NCI-H1436 treated with DMSO at 0.1 percent for 48 hours (cell line): Measurements from ENCODE around the gene PDZD4.

Source experiments
- DNase-seq: peaks from one replicate; lab custom pipeline; 2025; lab: John Stamatoyannopoulos, UW

PDZD4 gene, protein sequence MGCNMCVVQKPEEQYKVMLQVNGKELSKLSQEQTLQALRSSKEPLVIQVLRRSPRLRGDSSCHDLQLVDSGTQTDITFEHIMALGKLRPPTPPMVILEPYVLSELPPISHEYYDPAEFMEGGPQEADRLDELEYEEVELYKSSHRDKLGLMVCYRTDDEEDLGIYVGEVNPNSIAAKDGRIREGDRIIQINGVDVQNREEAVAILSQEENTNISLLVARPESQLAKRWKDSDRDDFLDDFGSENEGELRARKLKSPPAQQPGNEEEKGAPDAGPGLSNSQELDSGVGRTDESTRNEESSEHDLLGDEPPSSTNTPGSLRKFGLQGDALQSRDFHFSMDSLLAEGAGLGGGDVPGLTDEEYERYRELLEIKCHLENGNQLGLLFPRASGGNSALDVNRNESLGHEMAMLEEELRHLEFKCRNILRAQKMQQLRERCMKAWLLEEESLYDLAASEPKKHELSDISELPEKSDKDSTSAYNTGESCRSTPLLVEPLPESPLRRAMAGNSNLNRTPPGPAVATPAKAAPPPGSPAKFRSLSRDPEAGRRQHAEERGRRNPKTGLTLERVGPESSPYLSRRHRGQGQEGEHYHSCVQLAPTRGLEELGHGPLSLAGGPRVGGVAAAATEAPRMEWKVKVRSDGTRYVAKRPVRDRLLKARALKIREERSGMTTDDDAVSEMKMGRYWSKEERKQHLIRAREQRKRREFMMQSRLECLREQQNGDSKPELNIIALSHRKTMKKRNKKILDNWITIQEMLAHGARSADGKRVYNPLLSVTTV

GRCh38 chrX:153829799-153830639, at the start of gene PDZD4:
Gene PDZD4 (minus strand): TSS chrX:153830544. CDS start chrX:153830298, 246 bp downstream.
- no peak for DNase-seq

- DNase-seq: no peak
Measured at GRCh38 chrX:153879741-153880439, 49.5 kb upstream of the PDZD4 start.

DNA sequence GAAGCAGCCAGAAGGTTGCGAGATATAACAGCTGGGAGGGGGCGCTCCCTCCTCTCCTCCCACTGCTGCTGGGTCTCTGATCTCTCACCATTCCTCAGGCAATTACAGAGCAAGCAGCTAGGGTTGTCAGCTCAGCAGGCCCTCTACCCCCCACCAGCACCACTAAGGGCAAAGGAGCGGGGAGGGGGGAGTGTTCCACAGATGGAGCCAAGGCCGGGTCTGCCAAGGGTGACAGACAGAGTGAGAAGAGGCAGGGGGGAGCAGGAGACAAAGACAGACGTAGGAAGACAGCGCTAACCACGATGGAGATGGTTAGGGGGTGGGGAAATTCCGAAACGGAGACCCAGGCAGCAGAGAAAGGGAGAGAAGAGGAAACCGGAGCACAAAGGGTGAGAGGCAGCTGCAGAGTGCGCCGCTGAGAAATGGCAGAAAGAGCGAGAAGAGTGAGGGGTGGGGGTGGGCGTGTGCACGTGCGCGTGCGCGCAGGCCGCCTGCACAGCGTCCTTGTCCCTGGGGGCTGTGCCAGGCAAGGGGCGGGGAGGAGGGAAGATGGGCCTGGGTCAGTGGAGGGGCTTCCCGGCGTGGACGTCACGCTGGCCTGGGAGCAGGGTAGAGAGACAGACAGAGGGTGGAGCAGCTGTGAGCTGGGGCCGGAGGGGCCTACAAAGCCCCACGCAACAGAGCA, 48.8 kb upstream of the PDZD4 start:
- peak; percentile 16 for DNase-seq

DNA sequence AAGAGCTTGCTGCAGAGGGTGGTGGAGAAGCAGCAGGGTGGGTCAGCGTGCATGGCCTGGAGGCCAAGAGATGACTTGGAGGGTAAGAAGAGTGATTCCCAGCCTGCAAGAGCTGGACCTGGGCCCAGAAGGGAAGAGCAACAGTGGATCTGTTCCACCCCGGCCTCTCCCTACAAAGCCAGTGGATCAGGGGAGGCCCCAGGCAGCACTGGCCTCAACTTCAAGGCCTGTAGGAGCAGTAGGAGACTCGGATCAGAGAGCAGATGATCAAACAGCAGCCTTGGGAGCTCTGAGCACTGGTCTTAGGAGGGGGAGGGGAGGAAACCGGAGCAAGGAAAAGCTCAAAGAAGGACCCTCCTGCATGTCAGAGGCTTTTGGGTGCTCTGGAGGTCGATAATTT, 48.0 kb upstream of the PDZD4 start:
- DNase-seq: no peak

DNA sequence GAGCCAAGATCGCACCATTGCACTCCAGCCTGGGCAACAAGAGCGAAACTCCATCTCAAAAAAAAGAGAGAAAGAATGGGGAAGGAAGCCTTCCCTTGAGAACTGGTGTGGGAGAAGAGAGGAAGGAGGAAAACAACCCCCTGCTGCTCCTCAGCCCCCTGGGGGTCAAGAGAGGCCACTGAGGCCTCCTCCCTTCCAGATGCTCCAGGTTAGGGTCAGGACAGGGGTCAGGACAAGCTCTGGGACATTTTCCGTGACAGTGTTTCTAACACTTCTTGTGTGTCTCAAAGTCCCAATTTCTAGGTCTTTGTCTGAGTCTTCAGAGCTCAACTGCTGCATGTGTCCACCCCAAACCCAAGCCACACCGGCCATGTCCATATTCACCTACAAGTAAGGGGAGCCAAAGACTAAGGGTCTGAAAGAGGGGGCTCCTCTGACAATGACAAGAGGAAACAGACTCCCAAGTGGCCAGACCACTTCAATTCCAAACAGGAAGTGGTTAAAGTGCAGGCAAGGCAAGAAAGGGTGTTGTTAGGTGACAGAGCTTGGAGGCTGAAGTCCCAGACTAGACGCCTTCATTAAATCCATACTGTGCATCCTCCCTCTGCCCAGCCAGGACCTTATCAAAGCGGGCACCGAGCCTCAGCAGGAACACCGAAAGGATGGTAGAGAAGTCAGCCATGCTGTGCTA, 47.4 kb upstream of the PDZD4 start:
- no peak for DNase-seq

GRCh38 chrX:153876112-153876491, 45.8 kb upstream of the PDZD4 start:
- no peak for DNase-seq

DNA sequence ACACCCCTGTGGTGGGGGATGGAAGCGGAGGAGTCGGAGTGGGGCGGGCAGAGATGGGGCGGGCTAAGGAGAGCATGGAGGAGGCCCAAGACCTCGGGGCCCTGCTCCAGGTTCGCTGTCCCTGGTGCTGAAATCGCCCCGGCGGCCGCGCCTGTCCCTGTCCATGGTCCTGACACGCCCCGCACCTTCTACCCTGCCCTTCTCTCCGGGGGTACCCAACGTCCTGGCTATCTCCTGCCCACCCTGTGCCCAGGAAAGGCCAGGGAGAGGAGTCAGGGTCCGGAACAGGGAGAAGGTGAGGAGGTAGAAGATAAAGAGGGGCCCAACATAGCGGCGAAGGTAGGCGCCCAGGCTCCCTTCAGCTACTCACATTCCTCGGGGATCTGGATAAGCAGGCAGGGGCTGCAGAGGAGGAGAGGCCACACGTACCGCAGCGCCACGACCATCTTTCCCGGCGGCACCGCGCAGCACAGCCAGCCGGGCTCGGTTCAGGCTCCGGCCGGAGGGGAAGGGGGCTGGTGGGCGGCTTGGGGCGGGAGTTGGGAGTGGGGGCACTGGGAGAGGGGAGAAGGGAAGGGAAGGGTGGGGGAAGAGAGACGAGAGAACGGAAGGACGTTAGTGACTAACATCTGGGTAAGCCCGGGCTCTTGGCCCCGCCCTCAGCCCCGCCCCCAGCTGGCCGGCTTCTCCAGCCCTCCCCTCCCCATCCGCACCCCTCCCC, 45.2 kb upstream of the PDZD4 start:
- no peak for DNase-seq

GRCh38 chrX:153874366-153875125, 44.2 kb upstream of the PDZD4 start:
- DNase-seq: no peak

DNA sequence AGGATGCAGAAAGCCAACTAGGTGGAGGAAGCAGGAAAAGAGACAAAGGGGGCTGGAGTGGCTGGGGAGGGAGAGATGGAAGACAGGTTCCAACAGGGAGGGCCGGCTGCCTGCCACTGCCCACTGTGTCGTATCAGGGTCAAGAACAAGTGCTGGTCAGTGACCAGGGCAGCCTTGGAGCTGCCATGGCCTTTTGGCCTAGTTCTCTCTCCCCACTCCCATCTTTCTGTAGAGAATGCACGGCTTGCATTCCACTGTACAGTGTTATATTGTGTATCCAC, 43.7 kb upstream of the PDZD4 start:
- DNase-seq: no peak

GRCh38 chrX:153873282-153874084, 43.1 kb upstream of the PDZD4 start:
- no peak for DNase-seq

DNA sequence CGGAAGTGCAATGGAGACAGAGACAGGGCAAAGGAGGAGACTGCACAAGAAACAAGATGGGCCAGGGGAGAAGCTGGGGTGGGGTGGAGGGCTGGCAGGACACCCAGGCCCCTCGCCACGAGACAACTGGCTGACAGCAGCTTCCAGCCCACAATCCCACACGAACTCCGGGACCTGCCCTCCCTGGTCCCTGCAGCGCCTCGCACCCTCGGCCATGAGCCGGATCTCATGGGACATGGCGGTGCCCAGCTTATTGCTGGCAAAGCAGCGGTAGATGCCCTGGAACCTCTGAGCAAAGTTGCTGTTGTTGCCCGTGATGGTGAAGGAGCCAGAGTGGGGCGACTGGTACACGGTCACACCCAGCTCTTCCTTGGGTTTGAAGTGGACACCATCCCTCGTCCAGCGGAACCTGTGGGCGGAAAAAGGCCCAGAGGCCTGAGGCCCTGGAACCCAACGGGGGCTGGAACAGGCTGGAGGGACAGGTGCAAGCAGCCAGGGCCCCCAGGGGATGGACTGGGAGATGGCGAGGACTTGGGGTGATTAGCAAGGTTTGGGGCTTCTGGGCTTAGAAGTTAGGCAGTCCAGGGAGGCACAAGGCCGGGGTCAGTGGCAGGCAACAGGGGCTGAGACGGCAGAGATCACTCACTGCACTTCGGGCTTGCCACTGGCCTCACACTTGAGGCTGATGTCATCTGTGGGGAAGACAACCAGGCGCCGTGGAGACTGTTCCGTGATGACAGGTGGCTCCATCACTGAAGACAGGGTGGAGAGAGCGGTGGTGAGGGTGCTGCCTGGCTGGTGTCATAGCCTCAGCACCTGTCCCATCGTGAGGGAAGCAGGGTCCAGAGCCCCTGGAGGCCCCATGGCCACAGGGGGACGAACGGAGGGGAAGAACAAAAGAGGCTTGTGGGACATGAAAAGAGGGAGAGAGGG, 41.9 kb upstream of the PDZD4 start:
- no peak for DNase-seq

GRCh38 chrX:153871451-153871850, 41.1 kb upstream of the PDZD4 start:
- DNase-seq: no peak

- no peak for DNase-seq
Measured at GRCh38 chrX:153870791-153871360, 40.5 kb upstream of the PDZD4 start.

DNA sequence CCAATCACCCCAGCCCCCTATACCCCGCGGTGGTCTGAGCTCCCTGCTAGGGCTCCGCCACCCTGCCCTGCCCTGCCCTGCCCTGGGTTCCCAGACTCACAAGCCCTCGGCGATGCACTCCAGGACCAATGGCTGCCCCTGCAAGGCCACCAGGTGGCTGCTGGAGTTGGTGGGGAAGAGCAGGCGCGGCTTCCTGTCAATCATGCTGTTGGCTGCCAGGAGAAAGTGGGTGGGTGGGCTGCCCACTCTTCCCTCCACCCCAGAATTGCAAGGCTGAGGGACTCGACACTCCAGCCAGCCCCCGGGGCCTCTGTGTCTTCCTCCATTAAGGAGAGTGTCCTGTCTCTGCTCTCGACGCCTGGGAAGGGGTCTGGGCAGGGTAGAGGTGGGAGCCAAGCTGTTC, 39.9 kb upstream of the PDZD4 start:
- DNase-seq: no peak

- DNase-seq: no peak
Measured at GRCh38 chrX:153869473-153870287, 39.3 kb upstream of the PDZD4 start.
